ENCODE measurements around the gene CYTH4. TPM values are rescaled to one million over a fixed set of nuclear protein-coding genes. Genes with fewer than 3 reads are reported as not detected.
A peak's percentile ranks its signal among the peaks of the same experiment; 100 is the strongest.

CYTH4 gene
- total and polyA plus RNA-seq, 5 donors, result 2.6 to 7.0 (median 5.5) TPM

- H3K4me1 ChIP-seq (ENCODE audit: control insufficient read depth, insufficient read depth, low read length), result no peaks in the 10 kb centered on the region
- DNase-seq, result no peak
- intact Hi-C loops (cut with DNase I), result loop anchor here in 3 of 4 donors (5.0 to 10.0 kb wide), 3 partner anchors 110 to 253 kb away; partner anchors contain the start of gene ELFN2 (in 1 of the 3)
Measured at GRCh38 chr22:37314315-37315074, 32.2 kb downstream of the CYTH4 start.

DNA sequence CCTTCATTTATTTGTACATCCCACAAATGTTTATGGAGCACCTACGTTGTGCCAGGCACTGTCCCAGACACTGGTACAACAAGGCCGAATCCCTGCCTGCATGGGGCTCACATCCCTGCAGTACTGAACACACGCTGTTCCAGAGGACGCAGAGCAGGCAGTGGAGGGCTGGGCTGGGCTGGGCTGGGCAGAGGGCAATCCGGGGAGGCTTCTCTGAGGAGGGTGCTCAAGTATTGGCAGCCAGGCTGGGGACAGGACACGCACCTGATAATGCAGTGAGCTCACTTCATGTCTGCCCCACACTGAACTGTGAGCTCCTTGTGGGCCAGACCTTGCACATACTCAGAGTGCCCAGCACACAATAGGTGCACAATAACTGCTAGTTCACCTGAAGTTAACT is 34.1 kb downstream of the CYTH4 start:
- H3K4me1 ChIP-seq (ENCODE audit: control insufficient read depth, insufficient read depth, low read length), result no peaks in the 10 kb centered on the region
- DNase-seq (no peak), ATAC-seq (no peak)
- H3K27ac ChIP-seq (ENCODE audit: low read length), result no peak overlapping the region
- intact Hi-C loops (cut with DNase I), result loop anchor here in 3 of 4 donors (2.0 to 10.0 kb wide), 4 partner anchors 108 to 251 kb away; partner anchors contain the start of gene ELFN2 (in 1 of the 3)
- 71% methylated on average over 6 of the region's 6 CpGs for WGBS
- no peaks in the 10 kb centered on the region for H3K27me3 ChIP-seq (ENCODE audit: control insufficient read depth, insufficient read depth)
- no peaks in the 10 kb centered on the region for H3K9me3 ChIP-seq (ENCODE audit: control insufficient read depth, low read length)
- no peak overlapping the region for H3K4me3 ChIP-seq (ENCODE audit: low read length)

More at GRCh38 chr22:37314315-37315074, 32.2 kb downstream of the CYTH4 start:
- no peak overlapping the region for H3K4me3 ChIP-seq (ENCODE audit: low read length)
- H3K27ac ChIP-seq (ENCODE audit: low read length), result no peak overlapping the region
- no peaks in the 10 kb centered on the region for H3K27me3 ChIP-seq (ENCODE audit: control insufficient read depth, insufficient read depth)
- 45% methylated on average over 16 of the region's 16 CpGs for WGBS
- ATAC-seq, result no peak
- H3K9me3 ChIP-seq (ENCODE audit: control insufficient read depth, low read length), result no peaks in the 10 kb centered on the region

GRCh38 chr22:37316875-37317371 is 34.6 kb downstream of the CYTH4 start:
- Histone ChIP-seq H3K4me3 (ENCODE audit: low read length) (no peak overlapping the region), H3K27ac (ENCODE audit: low read length) (no peak overlapping the region), H3K9me3 (ENCODE audit: control insufficient read depth, low read length) (no peaks in the 10 kb centered on the region), H3K4me1 (ENCODE audit: control insufficient read depth, insufficient read depth, low read length) (no peaks in the 10 kb centered on the region), H3K27me3 (ENCODE audit: control insufficient read depth, insufficient read depth) (no peaks in the 10 kb centered on the region)
- intact Hi-C loops (cut with DNase I), result loop anchor here in 3 of 4 donors (2.0 to 10.0 kb wide), 4 partner anchors 108 to 250 kb away; partner anchors contain the start of gene ELFN2 (in 1 of the 3)
- 29% methylated on average over 11 of the region's 11 CpGs for WGBS
- DNase-seq (peak; percentile 70 to 86 (median 85)), ATAC-seq (peak; percentile 78 to 86)

DNA sequence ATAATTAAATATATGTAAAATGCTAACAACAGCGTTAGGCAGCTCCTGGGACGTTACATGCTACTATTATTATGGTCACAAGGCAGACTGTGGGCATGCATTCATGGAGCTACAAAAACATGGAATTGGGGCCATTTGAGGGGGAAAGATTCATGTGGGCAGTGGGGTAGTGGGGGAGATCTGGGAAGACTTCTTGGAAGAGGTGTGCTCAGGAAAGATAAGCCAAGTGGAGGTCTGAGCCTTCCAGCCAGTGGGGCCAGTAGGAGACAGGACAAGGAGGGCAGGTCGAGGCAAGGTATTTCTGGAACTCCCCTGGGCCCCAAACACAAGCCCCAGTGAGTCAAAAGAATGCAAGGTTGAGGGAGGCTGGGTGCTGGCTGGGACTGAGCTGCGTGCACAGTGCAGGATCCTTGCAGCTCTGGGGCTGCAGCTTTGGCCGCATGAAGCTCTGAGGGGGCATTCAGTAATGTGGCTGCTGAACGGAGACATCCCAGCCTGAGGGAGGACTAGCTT is 35.4 kb downstream of the CYTH4 start:
- H3K4me1 ChIP-seq (ENCODE audit: control insufficient read depth, insufficient read depth, low read length), result no peaks in the 10 kb centered on the region
- no peak overlapping the region for H3K27ac ChIP-seq (ENCODE audit: low read length)
- 79% methylated on average over 6 of the region's 6 CpGs for WGBS
- intact Hi-C loops (cut with DNase I), result loop anchor here in 3 of 4 donors (2.0 to 10.0 kb wide), 6 partner anchors 107 to 250 kb away; partner anchors contain the start of gene ELFN2 (in 2 of the 3)
- no peak for ATAC-seq
- H3K27me3 ChIP-seq (ENCODE audit: control insufficient read depth, insufficient read depth), result no peaks in the 10 kb centered on the region
- no peak overlapping the region for H3K4me3 ChIP-seq (ENCODE audit: low read length)
- H3K9me3 ChIP-seq (ENCODE audit: control insufficient read depth, low read length), result no peaks in the 10 kb centered on the region
- DNase-seq, result no peak

GRCh38 chr22:37318364-37319109 is 36.2 kb downstream of the CYTH4 start:
- Histone ChIP-seq H3K27me3 (ENCODE audit: control insufficient read depth, insufficient read depth) (no peaks in the 10 kb centered on the region), H3K9me3 (ENCODE audit: control insufficient read depth, low read length) (no peaks in the 10 kb centered on the region), H3K4me3 (ENCODE audit: low read length) (no peak overlapping the region), H3K4me1 (ENCODE audit: control insufficient read depth, insufficient read depth, low read length) (no peaks in the 10 kb centered on the region), H3K27ac (ENCODE audit: low read length) (no peak overlapping the region)
- intact Hi-C loops (cut with DNase I), result loop anchor here in 3 of 4 donors (2.0 to 10.0 kb wide), 5 partner anchors 106 to 249 kb away; partner anchors contain the start of gene ELFN2 (in 2 of the 3)
- ATAC-seq (no peak), DNase-seq (no peak)
- 56% methylated on average over 18 of the region's 18 CpGs for WGBS

DNA sequence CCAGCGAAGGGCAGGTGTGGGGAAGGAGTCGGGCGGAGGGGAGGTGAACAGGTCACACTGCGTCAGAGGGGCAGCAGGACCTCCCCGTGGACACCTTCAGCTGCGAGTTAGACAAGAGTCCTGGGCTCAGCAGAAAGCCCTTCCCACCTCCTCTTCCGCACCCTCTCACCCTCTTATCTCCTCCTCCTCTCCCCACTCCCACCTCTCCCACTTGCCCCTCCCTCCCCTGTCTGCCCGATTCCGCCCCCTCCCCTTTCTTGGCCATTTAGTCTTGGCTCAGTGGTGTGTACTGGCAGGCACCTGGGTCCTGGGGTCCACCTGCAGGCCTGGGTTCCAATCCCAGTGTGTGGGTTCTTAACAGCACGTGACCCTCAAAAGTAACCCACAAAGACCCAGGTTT is 37.2 kb downstream of the CYTH4 start:
- Histone ChIP-seq H3K4me1 (ENCODE audit: control insufficient read depth, insufficient read depth, low read length) (no peaks in the 10 kb centered on the region), H3K4me3 (ENCODE audit: low read length) (no peak overlapping the region), H3K27me3 (ENCODE audit: control insufficient read depth, insufficient read depth) (no peaks in the 10 kb centered on the region), H3K27ac (ENCODE audit: low read length) (no peak overlapping the region), H3K9me3 (ENCODE audit: control insufficient read depth, low read length) (no peaks in the 10 kb centered on the region)
- ATAC-seq (no peak), DNase-seq (no peak)
- WGBS, result 55% methylated on average over 10 of the region's 10 CpGs
- intact Hi-C loops (cut with DNase I), result loop anchor here in 3 of 4 donors (2.0 to 10.0 kb wide), 5 partner anchors 105 to 248 kb away; partner anchors contain the start of gene ELFN2 (in 2 of the 3)

- Histone ChIP-seq H3K27ac (ENCODE audit: low read length) (no peak overlapping the region), H3K27me3 (ENCODE audit: control insufficient read depth, insufficient read depth) (no peaks in the 10 kb centered on the region), H3K4me1 (ENCODE audit: control insufficient read depth, insufficient read depth, low read length) (no peaks in the 10 kb centered on the region), H3K4me3 (ENCODE audit: low read length) (no peak overlapping the region), H3K9me3 (ENCODE audit: control insufficient read depth, low read length) (no peaks in the 10 kb centered on the region)
- DNase-seq, result no peak
- no peak for ATAC-seq
- WGBS, result 73% methylated on average over 16 of the region's 16 CpGs
- intact Hi-C loops (cut with DNase I), result loop anchor here in 1 of 4 donors (10.0 kb wide), 1 partner anchor 244 kb away; the partner anchor contains the start of gene CDC42EP1
Measured at GRCh38 chr22:37320726-37321677, 38.7 kb downstream of the CYTH4 start.

DNA sequence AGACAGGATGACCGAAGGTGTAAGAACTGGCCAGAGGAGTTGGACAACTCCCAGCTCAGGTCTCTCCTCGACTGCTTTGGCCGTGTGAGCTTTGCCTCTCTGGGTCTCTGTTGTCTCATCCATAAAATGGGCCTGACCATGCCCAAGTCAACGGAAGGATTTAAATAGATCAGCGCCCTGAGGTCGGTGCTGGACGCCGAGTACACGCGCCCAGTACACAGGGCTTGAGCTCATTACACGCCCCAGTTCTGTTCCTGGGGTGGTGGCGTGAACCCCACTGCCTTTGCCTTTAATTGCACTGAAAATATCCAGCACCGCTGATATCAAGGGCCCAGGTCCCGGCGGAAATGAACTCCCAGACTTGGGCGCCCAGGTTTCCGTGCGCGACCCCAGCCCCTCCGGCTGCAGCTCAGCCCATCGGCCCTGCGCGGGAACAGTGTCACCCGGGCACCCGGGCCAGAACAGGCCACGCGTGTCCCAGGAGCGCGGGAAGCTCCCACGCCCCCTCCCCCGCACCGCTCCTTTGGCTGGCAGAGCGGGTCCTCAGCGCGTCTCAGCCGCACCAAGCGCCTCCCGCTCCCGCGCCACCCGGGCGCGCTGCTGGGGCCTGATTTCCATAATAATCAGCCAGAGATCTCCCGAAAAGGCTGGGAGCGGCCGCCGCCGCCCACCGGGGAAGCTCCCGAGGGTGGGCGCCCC is 42.2 kb downstream of the CYTH4 start:
- H3K27ac ChIP-seq (ENCODE audit: low read length), result no peak overlapping the region
- no peaks in the 10 kb centered on the region for H3K4me1 ChIP-seq (ENCODE audit: control insufficient read depth, insufficient read depth, low read length)
- ATAC-seq (no peak), DNase-seq (no peak)
- intact Hi-C loops (cut with DNase I), result loop anchor here in 1 of 4 donors (10.0 kb wide), 1 partner anchor 240 kb away; the partner anchor contains the start of gene CDC42EP1
- no peaks in the 10 kb centered on the region for H3K9me3 ChIP-seq (ENCODE audit: control insufficient read depth, low read length)
- 7% methylated on average over 51 of the region's 51 CpGs for WGBS
- no peaks in the 10 kb centered on the region for H3K27me3 ChIP-seq (ENCODE audit: control insufficient read depth, insufficient read depth)
- no peak overlapping the region for H3K4me3 ChIP-seq (ENCODE audit: low read length)

GRCh38 chr22:37325039-37325395 is 42.7 kb downstream of the CYTH4 start:
- no peak for DNase-seq
- H3K27ac ChIP-seq (ENCODE audit: low read length), result no peak overlapping the region
- no peaks in the 10 kb centered on the region for H3K9me3 ChIP-seq (ENCODE audit: control insufficient read depth, low read length)
- no peak for ATAC-seq
- H3K4me1 ChIP-seq (ENCODE audit: control insufficient read depth, insufficient read depth, low read length), result no peaks in the 10 kb centered on the region
- intact Hi-C loops (cut with DNase I), result loop anchor here in 1 of 4 donors (10.0 kb wide), 1 partner anchor 240 kb away; the partner anchor contains the start of gene CDC42EP1
- H3K27me3 ChIP-seq (ENCODE audit: control insufficient read depth, insufficient read depth), result no peaks in the 10 kb centered on the region
- WGBS, result 3% methylated on average over 21 of the region's 21 CpGs
- no peak overlapping the region for H3K4me3 ChIP-seq (ENCODE audit: low read length)

Data from right cardiac atrium (tissue), 5 donors.